AG04450 (cell line): ENCODE measurements around the gene BARX1. TPM values are rescaled to one million over a fixed set of nuclear protein-coding genes. Genes with fewer than 3 reads are reported as not detected.
A peak's percentile ranks its signal among the peaks of the same experiment; 100 is the strongest.

Source experiments
- CTCF ChIA-PET: fragments of 300-600, 350-600 bp; formaldehyde crosslinking; extraction: SDS; loops from one replicate; lab custom pipeline; 2022; ENCODE audit warnings: antibody characterized with exemption, inconsistent platforms; lab: Charles Lee
- POLR2A ChIA-PET: fragments of 350-600 bp; formaldehyde crosslinking; extraction: SDS; loops from one replicate; lab custom pipeline; 2021; ENCODE audit warnings: antibody characterized with exemption, inconsistent platforms; lab: Yijun Ruan, JAX
- DNase-seq: peaks from one replicate; pipeline ENCODE4 v3.0.0-alpha.2; 2011; ENCODE audit warnings: low read depth, low spot score
- H3K27ac ChIP-seq: one replicate; pipeline ENCODE4 v1.5.1; 2012; ENCODE audit warnings: low read depth, low read length, control low read depth
- H3K27me3 ChIP-seq: one replicate; pipeline ENCODE4 v1.6.0; 2012; ENCODE audit warnings: low read length; ENCODE audit not compliant: control insufficient read depth, insufficient read depth
- H3K4me3 ChIP-seq: 2 replicates; pipeline ENCODE4 v1.5.1; 2011; ENCODE audit warnings: mild to moderate bottlenecking, low read depth, low read length, control low read depth
- H3K9me3 ChIP-seq: 2 replicates; pipeline ENCODE4 v1.5.1; 2012; ENCODE audit warnings: low read length; ENCODE audit not compliant: control insufficient read depth, insufficient read depth
- polyA plus RNA-seq: library from polyadenylated mRNA; depleted of rRNA; stranded (reverse); fragments of >200 nt; gene quantifications from 2 replicates; pipeline ENCODE4 v1.2.3, GENCODE V29; 2011
- TF ChIP-seq, protein P1 (sequence below): IDR thresholded peaks from 2 replicates; pipeline ENCODE4 v1.5.1; 2011; ENCODE audit warnings: low read depth, low read length, control low read depth, inconsistent platforms

The BARX1 gene
- polyA plus RNA-seq, 1 experiment, result not detected

DNA sequence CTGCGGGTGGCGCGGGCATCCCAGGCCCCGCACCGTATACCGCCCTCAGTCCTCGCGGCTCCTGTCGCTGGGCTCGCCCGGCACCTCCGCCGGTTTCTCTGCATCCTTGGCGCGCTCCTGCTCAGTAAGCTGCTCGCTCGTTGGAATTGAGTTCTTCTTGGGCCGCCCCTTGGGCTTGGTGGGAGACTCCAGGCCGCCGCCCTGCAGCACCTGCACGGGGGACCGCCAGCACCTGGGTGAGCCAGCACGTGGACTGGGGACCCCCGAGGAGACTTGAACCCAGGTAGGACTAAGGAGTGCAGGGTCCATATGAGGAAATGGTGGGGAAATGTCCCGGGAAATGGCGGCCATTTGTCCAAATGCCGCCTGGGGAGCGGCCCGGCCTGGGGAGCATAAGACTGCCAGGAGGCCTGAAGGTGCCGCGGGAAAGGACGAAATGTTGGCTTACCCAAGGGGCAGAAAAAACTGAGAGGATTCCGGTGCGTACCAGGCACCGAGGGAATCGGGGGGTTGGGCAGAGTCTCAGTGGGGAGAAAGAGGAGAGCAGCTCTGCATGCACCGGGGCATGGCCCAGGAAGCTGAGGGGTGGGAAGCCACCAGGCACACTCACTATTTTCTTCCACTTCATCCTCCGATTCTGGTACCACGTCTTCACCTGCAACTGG lies 2.9 kb downstream of the BARX1 start:
- H3K9me3 ChIP-seq, result peaks cover 25% of the 10 kb centered on the region
- peaks cover 91% of the 10 kb centered on the region for H3K27me3 ChIP-seq
- ChIA-PET CTCF (no interaction called here), POLR2A (no interaction called here)
- TF ChIP-seq, protein P1, sequence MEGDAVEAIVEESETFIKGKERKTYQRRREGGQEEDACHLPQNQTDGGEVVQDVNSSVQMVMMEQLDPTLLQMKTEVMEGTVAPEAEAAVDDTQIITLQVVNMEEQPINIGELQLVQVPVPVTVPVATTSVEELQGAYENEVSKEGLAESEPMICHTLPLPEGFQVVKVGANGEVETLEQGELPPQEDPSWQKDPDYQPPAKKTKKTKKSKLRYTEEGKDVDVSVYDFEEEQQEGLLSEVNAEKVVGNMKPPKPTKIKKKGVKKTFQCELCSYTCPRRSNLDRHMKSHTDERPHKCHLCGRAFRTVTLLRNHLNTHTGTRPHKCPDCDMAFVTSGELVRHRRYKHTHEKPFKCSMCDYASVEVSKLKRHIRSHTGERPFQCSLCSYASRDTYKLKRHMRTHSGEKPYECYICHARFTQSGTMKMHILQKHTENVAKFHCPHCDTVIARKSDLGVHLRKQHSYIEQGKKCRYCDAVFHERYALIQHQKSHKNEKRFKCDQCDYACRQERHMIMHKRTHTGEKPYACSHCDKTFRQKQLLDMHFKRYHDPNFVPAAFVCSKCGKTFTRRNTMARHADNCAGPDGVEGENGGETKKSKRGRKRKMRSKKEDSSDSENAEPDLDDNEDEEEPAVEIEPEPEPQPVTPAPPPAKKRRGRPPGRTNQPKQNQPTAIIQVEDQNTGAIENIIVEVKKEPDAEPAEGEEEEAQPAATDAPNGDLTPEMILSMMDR, result no peak
- no peak overlapping the region for H3K4me3 ChIP-seq
- DNase-seq, result no peak
- H3K27ac ChIP-seq, result no peak overlapping the region

DNA sequence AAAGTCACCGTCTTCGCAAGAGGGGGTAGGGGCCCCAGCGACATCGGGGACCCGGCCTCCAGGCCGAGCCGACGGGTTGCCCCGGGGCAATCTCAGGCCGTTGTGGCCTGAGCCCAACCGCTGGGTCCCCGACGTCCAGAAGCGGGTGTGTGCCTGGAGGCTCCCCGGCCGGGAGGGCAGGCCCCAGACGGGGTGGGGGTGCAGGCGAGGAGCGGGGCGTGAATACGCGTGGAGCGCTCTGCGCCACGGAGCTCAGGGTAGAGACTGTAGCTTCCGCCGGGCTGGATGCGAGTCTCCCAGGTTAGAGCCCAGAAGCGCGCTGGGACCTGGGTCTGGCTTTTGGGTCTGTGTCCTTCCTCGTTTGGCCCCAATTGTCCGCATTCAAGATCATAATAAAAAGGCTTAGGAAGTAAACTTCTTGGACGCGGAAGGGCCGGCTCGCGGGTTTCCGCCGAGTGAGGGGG lies 3.5 kb downstream of the BARX1 start:
- H3K27ac ChIP-seq, result no peak overlapping the region
- H3K4me3 ChIP-seq, result no peak overlapping the region
- POLR2A ChIA-PET, result no interaction called here
- TF ChIP-seq, protein P1, result no peak
- CTCF ChIA-PET, result interaction anchor here (1.0 kb wide), 1 partner anchor 269 kb away, joined by 4 read pairs; no protein-coding TSS in a partner anchor
- peaks cover 23% of the 10 kb centered on the region for H3K9me3 ChIP-seq
- H3K27me3 ChIP-seq, result peaks cover 91% of the 10 kb centered on the region
- no peak for DNase-seq

DNA sequence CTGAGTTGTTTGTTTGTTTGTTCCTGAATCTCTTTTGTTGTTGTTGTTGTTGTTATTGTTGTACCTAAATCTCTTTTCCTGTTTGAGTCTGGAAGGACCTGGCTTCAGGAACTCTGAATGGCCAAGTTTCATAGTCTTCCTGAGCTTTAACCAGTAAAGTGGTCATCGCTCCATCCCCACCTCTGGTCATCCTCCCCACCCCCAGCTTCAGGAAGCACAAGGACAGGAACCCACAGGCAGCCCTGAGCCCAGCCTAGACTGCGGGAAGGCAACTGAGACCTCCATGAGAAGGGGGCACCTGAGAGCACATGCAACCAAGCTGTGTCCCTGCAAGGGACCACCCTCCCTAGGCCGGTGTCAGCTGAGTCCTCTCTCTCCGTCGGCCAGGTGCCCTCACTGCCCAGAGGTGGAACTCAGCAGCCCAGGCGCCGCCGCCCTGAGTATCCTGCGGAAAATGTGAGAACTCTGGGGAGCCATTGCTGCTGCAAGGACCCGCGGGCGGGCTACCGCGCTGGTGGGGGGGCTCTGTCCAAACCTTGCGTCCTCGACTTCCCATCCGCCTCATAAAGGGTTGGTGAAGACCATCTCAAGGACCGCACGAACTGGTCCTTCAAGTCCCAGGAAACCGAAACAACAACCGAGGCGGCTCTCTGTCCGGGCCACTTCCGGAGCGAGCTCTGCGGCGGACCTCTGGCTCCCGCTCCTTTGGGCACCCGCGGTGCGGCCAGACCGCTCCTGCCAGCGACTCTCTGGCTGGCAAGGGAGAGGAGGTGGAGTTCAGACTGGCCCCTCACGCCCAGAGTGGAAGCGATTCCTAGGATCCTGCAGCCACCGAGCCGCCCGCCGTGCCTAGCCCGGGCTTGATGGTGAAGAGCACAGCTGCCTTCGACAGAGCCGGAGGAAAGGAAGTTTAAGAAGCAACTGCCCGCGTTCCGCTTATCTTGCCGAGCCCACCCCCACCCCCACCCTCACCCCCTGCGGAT lies 4.2 kb downstream of the BARX1 start:
- DNase-seq, result no peak
- Histone ChIP-seq H3K4me3 (peak overlapping the region; percentile 55), H3K9me3 (peaks cover 21% of the 10 kb centered on the region), H3K27me3 (peaks cover 91% of the 10 kb centered on the region), H3K27ac (no peak overlapping the region)
- TF ChIP-seq, protein P1, result no peak
- ChIA-PET POLR2A (no interaction called here), CTCF (interaction anchor here (1.0 kb wide), 1 partner anchor 269 kb away, joined by 4 read pairs; no protein-coding TSS in a partner anchor)

DNA sequence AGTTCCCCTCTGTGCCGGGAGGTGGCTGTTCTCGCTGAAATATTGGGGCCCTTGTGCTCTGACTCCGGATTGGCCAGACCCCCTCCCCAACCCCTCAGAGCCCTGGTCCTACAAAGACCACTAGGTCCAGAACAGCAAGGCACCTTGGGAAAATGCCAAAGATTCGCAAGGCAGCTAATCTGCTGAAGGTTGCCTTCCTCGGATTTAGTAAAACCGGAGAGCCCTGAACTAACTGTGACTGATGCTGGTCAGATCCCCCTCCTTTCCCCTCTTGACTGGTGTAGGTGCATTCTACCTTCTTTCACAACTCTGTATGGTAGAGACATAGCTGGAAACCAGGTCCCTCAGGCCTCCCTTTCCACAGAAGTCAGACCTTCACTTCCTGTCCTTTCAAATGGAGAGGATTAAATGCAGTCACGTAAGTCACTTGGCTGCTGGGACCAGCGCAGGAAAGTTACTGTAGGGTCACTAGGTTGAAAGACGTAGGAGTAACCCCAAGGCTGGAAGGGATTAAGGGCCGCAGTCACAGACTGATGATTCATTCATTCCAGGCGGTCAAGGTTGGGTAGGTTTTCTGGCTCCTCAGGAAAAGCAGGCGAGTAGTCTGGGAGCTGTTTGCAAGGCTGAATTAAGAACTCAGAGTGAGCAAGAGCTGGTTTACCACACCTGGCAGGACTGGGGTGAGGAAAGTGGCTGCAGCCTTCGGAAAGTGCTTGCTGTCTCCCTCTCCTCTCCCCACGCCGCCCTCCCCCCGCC lies 5.3 kb downstream of the BARX1 start:
- H3K4me3 ChIP-seq, result no peak overlapping the region
- H3K9me3 ChIP-seq, result peaks cover 21% of the 10 kb centered on the region
- no peak for DNase-seq
- peaks cover 95% of the 10 kb centered on the region for H3K27me3 ChIP-seq
- no peak overlapping the region for H3K27ac ChIP-seq
- POLR2A ChIA-PET, result no interaction called here
- CTCF ChIA-PET, result no interaction called here
- TF ChIP-seq, protein P1, result no peak
